ENCODE measurements around the gene HIRIP3. TPM values are rescaled to one million over a fixed set of nuclear protein-coding genes. Genes with fewer than 3 reads are reported as not detected.

Gene HIRIP3
- total RNA-seq, 1 experiment from 2014 or later = 27.3 TPM

DNA sequence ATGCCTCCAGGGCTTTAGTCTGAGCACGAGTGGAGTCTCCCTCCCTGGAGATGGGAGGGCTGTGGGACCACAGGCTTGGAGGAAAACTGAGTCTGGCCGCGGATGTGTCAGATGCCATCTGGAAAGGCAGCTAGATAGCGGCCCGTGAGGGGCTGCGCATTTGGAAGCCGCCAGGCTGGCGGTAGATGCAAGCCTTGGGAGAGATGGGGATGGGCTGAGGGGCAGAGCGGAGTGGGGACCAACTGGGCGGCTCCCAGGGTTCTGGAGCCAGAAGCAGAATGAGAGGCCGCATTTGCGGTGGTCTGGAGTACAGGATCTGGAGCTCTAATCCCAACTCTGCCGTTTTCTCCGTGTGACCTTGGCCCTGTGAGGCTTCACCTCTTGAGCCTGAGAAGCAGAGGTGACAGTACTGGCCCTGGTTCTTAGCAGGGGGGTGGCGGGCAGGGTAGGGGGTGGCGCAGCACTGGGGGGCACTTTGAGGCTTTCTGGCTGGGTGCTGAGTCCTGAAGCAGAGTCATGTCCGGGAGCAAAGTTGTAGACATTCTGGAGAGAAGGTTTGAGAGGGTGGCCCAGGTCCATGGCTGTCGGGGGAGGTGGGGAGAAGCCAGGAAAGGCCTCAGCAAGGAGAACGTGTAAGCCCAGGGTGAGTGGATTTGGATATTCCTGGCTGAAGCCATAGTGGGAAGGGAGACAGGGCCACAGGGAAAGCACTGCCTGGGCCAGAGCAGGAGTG, 7.4 kb upstream of the HIRIP3 start:
- H3K9me2 ChIP-seq (ENCODE audit: insufficient read depth) = no peaks in the 10 kb centered on the region
- no peak overlapping the region for H3K4me2 ChIP-seq
- no peak overlapping the region for H2AFZ ChIP-seq
- no peak overlapping the region for H3K4me3 ChIP-seq
- intact Hi-C loops (cut with micrococcal nuclease; ENCODE audit: unreplicated experiment) = no loop called here
- H3F3A ChIP-seq (ENCODE audit: insufficient read depth, low read depth) = peaks cover 6% of the 10 kb centered on the region
- no peaks in the 10 kb centered on the region for H3K79me2 ChIP-seq (ENCODE audit: low read depth)
- BruUV-seq (replicated peaks) = no TSS peak
- no peaks in the 10 kb centered on the region for H3K36me3 ChIP-seq (ENCODE audit: low read depth)
- TF ChIP-seq EZH2 (IDR thresholded peaks at IDR 0.05; ENCODE audit: low read depth) = no peak
- TF ChIP-seq, protein P1, sequence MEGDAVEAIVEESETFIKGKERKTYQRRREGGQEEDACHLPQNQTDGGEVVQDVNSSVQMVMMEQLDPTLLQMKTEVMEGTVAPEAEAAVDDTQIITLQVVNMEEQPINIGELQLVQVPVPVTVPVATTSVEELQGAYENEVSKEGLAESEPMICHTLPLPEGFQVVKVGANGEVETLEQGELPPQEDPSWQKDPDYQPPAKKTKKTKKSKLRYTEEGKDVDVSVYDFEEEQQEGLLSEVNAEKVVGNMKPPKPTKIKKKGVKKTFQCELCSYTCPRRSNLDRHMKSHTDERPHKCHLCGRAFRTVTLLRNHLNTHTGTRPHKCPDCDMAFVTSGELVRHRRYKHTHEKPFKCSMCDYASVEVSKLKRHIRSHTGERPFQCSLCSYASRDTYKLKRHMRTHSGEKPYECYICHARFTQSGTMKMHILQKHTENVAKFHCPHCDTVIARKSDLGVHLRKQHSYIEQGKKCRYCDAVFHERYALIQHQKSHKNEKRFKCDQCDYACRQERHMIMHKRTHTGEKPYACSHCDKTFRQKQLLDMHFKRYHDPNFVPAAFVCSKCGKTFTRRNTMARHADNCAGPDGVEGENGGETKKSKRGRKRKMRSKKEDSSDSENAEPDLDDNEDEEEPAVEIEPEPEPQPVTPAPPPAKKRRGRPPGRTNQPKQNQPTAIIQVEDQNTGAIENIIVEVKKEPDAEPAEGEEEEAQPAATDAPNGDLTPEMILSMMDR (conservative IDR thresholded peaks at IDR 0.05) = no peak
- peaks cover 3% of the 10 kb centered on the region; the same call in 1 of the 2 replicates for H4K20me1 ChIP-seq (ENCODE audit: insufficient read depth)
- H3K4me1 ChIP-seq (replicated peaks; ENCODE audit: insufficient read depth) = no peaks in the 10 kb centered on the region
- ChIA-PET POLR2A (ENCODE audit: unreplicated experiment) (no interaction called here), CTCF (interaction anchor here (0.5 kb wide), 1 partner anchor 1024 kb away, joined by 3 read pairs; no protein-coding TSS in a partner anchor)
- H3K9me3 ChIP-seq (ENCODE audit: insufficient read depth, low read depth) = no peaks in the 10 kb centered on the region
- no peak for DNase-seq
- no peak overlapping the region for H3K27ac ChIP-seq
- no peaks in the 10 kb centered on the region for H3K27me3 ChIP-seq (ENCODE audit: insufficient read depth, low read depth)

DNA sequence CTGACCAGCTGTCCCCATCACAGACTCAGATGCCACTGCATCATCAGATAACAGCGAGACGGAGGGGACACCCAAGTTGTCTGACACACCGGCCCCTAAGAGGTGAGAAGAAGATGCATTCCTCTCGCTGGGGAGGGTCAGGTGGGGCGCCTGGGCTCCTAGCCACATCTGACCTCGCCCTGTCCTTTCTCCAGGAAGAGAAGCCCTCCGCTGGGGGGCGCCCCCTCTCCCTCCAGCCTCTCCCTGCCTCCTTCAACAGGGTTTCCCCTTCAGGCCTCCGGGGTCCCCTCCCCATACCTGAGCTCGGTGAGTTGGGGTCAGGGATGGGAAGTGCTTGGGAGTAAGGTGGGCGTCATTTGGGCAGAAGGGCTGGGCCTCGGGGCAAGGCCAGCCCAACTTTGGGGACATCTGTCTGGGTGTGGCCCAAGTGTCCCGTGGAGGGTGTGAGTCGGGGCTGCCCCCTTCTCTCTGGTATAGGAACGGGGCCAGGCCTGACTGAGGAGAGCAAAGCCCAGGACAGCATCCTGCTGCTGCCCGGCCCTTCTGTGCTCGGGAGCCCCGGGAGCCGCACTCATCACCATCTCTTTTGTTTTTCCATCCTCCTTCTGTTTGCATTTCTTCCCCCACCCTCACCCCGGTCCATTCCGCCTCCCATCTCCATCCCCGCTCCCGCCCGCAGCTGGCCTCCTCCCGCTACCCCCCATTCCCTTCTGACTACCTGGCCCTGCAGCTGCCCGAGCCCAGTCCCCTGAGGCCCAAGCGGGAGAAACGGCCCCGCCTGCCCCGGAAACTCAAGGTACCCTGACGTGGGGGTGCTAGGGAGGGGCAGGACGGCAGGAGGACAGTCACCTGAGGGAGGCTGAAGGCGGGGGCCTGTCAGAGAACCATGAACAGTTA, 5.6 kb upstream of the HIRIP3 start:
- Histone ChIP-seq H4K20me1 (ENCODE audit: insufficient read depth) (peaks cover 3% of the 10 kb centered on the region; the same call in 1 of the 2 replicates), H3K4me3 (no peak overlapping the region), H3K4me1 (replicated peaks; ENCODE audit: insufficient read depth) (peaks cover 7% of the 10 kb centered on the region), H3F3A (ENCODE audit: insufficient read depth, low read depth) (peaks cover 6% of the 10 kb centered on the region; the same call in 1 of the 2 replicates), H3K4me2 (no peak overlapping the region), H3K36me3 (ENCODE audit: low read depth) (no peaks in the 10 kb centered on the region), H3K79me2 (ENCODE audit: low read depth) (peaks cover 11% of the 10 kb centered on the region), H3K9me3 (ENCODE audit: insufficient read depth, low read depth) (no peaks in the 10 kb centered on the region), H3K27me3 (ENCODE audit: insufficient read depth, low read depth) (no peaks in the 10 kb centered on the region), H2AFZ (no peak overlapping the region), H3K9me2 (ENCODE audit: insufficient read depth) (no peaks in the 10 kb centered on the region), H3K27ac (no peak overlapping the region)
- no TSS peak for BruUV-seq (replicated peaks)
- CTCF ChIA-PET = interaction anchor here (0.5 kb wide), 1 partner anchor 1161 kb away, joined by 5 read pairs; no protein-coding TSS in a partner anchor
- DNase-seq = no peak
- POLR2A ChIA-PET (ENCODE audit: unreplicated experiment) = no interaction called here
- intact Hi-C loops (cut with micrococcal nuclease; ENCODE audit: unreplicated experiment) = no loop called here
- TF ChIP-seq, protein P1 (conservative IDR thresholded peaks at IDR 0.05) = no peak
- no peak for TF ChIP-seq EZH2 (IDR thresholded peaks at IDR 0.05; ENCODE audit: low read depth)

DNA sequence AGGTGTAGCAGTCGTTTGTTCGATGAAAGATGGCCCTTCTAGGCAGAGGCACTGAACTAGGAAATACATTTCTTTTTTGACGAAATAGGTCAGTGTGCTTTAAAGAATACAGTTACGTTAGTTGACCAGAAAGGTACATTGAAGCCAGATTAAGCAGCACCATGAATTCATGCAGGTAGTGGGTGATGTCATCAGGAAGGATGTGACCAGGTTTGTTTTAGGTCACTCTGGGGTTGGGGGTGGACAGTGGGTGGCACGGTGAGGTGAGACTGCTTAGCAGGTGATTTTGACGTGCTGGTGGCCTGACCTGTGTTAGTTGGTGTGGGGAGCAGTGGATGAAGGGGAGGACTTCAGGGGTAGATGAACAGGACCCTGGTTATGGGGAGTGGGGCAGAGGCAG, 4.2 kb upstream of the HIRIP3 start:
- BruUV-seq (replicated peaks) = no TSS peak
- ChIA-PET CTCF (interaction anchor here (0.7 kb wide), 1 partner anchor 74 kb away, joined by 14 read pairs; no protein-coding TSS in a partner anchor), POLR2A (ENCODE audit: unreplicated experiment) (no interaction called here)
- intact Hi-C loops (cut with micrococcal nuclease; ENCODE audit: unreplicated experiment) = loop anchor here (5.0 kb wide), 1 partner anchor 72 kb away; the partner anchor contains the start of gene KCTD13
- H3K27me3 ChIP-seq (ENCODE audit: insufficient read depth, low read depth) = no peaks in the 10 kb centered on the region
- no peaks in the 10 kb centered on the region for H3K9me3 ChIP-seq (ENCODE audit: insufficient read depth, low read depth)
- no peaks in the 10 kb centered on the region for H3K9me2 ChIP-seq (ENCODE audit: insufficient read depth)
- H3K4me2 ChIP-seq = no peak overlapping the region
- no peaks in the 10 kb centered on the region for H4K20me1 ChIP-seq (ENCODE audit: insufficient read depth)
- TF ChIP-seq, protein P1 (conservative IDR thresholded peaks at IDR 0.05) = no peak
- TF ChIP-seq EZH2 (IDR thresholded peaks at IDR 0.05; ENCODE audit: low read depth) = no peak
- peaks cover 14% of the 10 kb centered on the region; the same call in 1 of the 2 replicates for H3F3A ChIP-seq (ENCODE audit: insufficient read depth, low read depth)
- H3K79me2 ChIP-seq (ENCODE audit: low read depth) = peaks cover 11% of the 10 kb centered on the region
- no peak overlapping the region for H3K4me3 ChIP-seq
- no peaks in the 10 kb centered on the region for H3K36me3 ChIP-seq (ENCODE audit: low read depth)
- H3K27ac ChIP-seq = no peak overlapping the region
- H2AFZ ChIP-seq = no peak overlapping the region
- H3K4me1 ChIP-seq (replicated peaks; ENCODE audit: insufficient read depth) = peaks cover 11% of the 10 kb centered on the region
- no peak for DNase-seq

All from PC-9 (cell line).